GM12878 (cell line): ENCODE data around the gene CAVIN2. TPM values are rescaled to one million over a fixed set of nuclear protein-coding genes. Genes with fewer than 3 reads are reported as not detected.

ENCODE experiments used
- ATAC-seq: fragments of 200-7000 bp; cut with Tn5 transposase; 3 replicates; pipeline ENCODE4 v1.9.1; 2020; ENCODE audit warnings: mild to moderate bottlenecking, moderate library complexity
- BruUV-seq: library from RNA; stranded (reverse); fragments of 400-500 nt; replicated peaks from 2 replicates; lab custom pipeline; 2021; lab: Mats Ljungman, UMichigan
- CTCF ChIA-PET: fragments of 300-600 bp; sonication (Branson Sonifier 250); formaldehyde crosslinking; extraction: SDS; loops from one replicate; lab custom pipeline; 2021; ENCODE audit warnings: inconsistent platforms; lab: Yijun Ruan, JAX
- POLR2A ChIA-PET: fragments of 350-600 bp; formaldehyde crosslinking; extraction: SDS; loops from one replicate; lab custom pipeline; 2021; ENCODE audit warnings: inconsistent platforms; lab: Charles Lee
- RAD21 ChIA-PET: fragments of 300-600 bp; sonication (Branson Sonifier 250); formaldehyde crosslinking; loops from one replicate; lab custom pipeline; 2023; ENCODE audit warnings: antibody characterized with exemption; ENCODE audit not compliant: unreplicated experiment; lab: Charles Lee
- SMC1A ChIA-PET: fragments of 300-600 bp; sonication (Branson Sonifier 250); formaldehyde crosslinking; loops from one replicate; lab custom pipeline; 2023; ENCODE audit not compliant: unreplicated experiment, uncharacterized antibody; lab: Charles Lee
- DNase-seq: peaks from one replicate; pipeline ENCODE4 v3.0.0-alpha.2; 2011; ENCODE audit warnings: low read depth, low spot score
- FAIRE-seq: peaks from 3 replicates; lab custom pipeline; 2011; peaks lifted over from hg19 to GRCh38; lab: Jason Lieb, UNC
- H2AFZ ChIP-seq: 2 replicates; pipeline ENCODE4 v1.6.0; 2011; ENCODE audit warnings: low read depth, low read length, control low read depth; ENCODE audit not compliant: control insufficient read depth
- H3K27ac ChIP-seq: 2 replicates; pipeline ENCODE4 v1.5.1; 2011; ENCODE audit warnings: control low read depth; ENCODE audit not compliant: control insufficient read depth, insufficient read depth
- H3K27me3 ChIP-seq, 2 experiments: replicated peaks in 1 of 2; 2 replicates each; pipeline versions ENCODE4 v1.6.0 to v1.6.1; 2011; ENCODE audit warnings: low read length in 1 of 2; ENCODE audit not compliant: control insufficient read depth in 2 of 2, insufficient read depth in 2 of 2
- H3K36me3 ChIP-seq, 2 experiments: 2 replicates each; pipeline ENCODE4 v1.5.1; 2011; ENCODE audit warnings: low read length in 1 of 2; ENCODE audit not compliant: control insufficient read depth in 2 of 2, insufficient read depth in 2 of 2
- H3K4me1 ChIP-seq: 2 replicates; pipeline ENCODE4 v1.6.1; 2011; ENCODE audit warnings: mild to moderate bottlenecking, low read length, moderate library complexity, mixed read lengths; ENCODE audit not compliant: control insufficient read depth, insufficient read depth
- H3K4me2 ChIP-seq: 2 replicates; pipeline ENCODE4 v1.6.0; 2011; ENCODE audit warnings: control low read depth; ENCODE audit not compliant: control insufficient read depth, insufficient read depth
- H3K4me3 ChIP-seq: fragments of 200-600 bp; sonication (generic); 2 replicates; pipeline ENCODE4 v1.5.1; 2016
- H3K79me2 ChIP-seq: 2 replicates; pipeline ENCODE4 v1.6.0; 2011; ENCODE audit warnings: low read length; ENCODE audit not compliant: control insufficient read depth, insufficient read depth
- H3K9ac ChIP-seq: 2 replicates; pipeline ENCODE4 v1.8.0; 2011; ENCODE audit warnings: low read length, control low read depth, mixed read lengths; ENCODE audit not compliant: control insufficient read depth, insufficient read depth
- H3K9me3 ChIP-seq: replicated peaks from 3 replicates; pipeline ENCODE4 v1.5.1; 2011; ENCODE audit warnings: mild to moderate bottlenecking, low read length; ENCODE audit not compliant: control insufficient read depth, insufficient read depth
- H4K20me1 ChIP-seq: 2 replicates; pipeline ENCODE4 v1.6.0; 2011; ENCODE audit not compliant: control insufficient read depth, insufficient read depth
- BACH1 ChIP-seq: fragments of 450-650 bp; IDR thresholded peaks from 2 replicates; pipeline ENCODE4 v1.6.1; 2017; ENCODE audit warnings: mild to moderate bottlenecking, borderline replicate concordance
- CHD2 ChIP-seq: IDR thresholded peaks from 2 replicates; pipeline ENCODE4 v1.6.1; 2011; ENCODE audit warnings: low read depth, low read length, improper control_type of control experiment, borderline replicate concordance
- CREM ChIP-seq: IDR thresholded peaks from 2 replicates; pipeline ENCODE4 v1.6.1; 2014; ENCODE audit warnings: antibody characterized with exemption, low read depth
- MYC ChIP-seq: IDR thresholded peaks from 2 replicates; pipeline ENCODE4 v1.6.1; 2011; ENCODE audit warnings: mild to moderate bottlenecking, low read length, moderate library complexity, inconsistent platforms; ENCODE audit not compliant: insufficient read depth, insufficient replicate concordance, insufficient read length, severe bottlenecking
- NFIC ChIP-seq: IDR thresholded peaks from 2 replicates; pipeline ENCODE4 v1.6.1; 2012; ENCODE audit warnings: low read depth, mild to moderate bottlenecking, inconsistent platforms, low read length, moderate library complexity
- NR2C2 ChIP-seq: IDR thresholded peaks from 2 replicates; pipeline ENCODE4 v1.6.1; 2011; ENCODE audit warnings: borderline replicate concordance, low read depth; ENCODE audit not compliant: control insufficient read depth, insufficient read length
- NR2F1 ChIP-seq: fragments of 450-650 bp; conservative IDR thresholded peaks from 2 replicates; pipeline ENCODE4 v1.6.1; 2017; ENCODE audit warnings: mild to moderate bottlenecking
- PAX5 ChIP-seq: IDR thresholded peaks from 2 replicates; pipeline ENCODE4 v1.6.1; 2011; ENCODE audit warnings: low read depth, low read length, borderline replicate concordance
- PAX8 ChIP-seq: fragments of 450-650 bp; IDR thresholded peaks from 2 replicates; pipeline ENCODE4 v1.6.1; 2017; ENCODE audit warnings: mild to moderate bottlenecking, moderate library complexity
- PML ChIP-seq: IDR thresholded peaks from 2 replicates; pipeline ENCODE4 v1.6.1; 2012; ENCODE audit warnings: low read length, inconsistent platforms
- SMC3 ChIP-seq: IDR thresholded peaks from 2 replicates; pipeline ENCODE4 v1.6.1; 2011; ENCODE audit warnings: low read length, improper control_type of control experiment, borderline replicate concordance
- ZBED1 ChIP-seq: IDR thresholded peaks from 2 replicates; pipeline ENCODE4 v1.6.1; 2016; ENCODE audit warnings: borderline replicate concordance
- ZNF622 ChIP-seq: fragments of 450-650 bp; IDR thresholded peaks from 2 replicates; pipeline ENCODE4 v1.6.1; 2017; ENCODE audit warnings: mild to moderate bottlenecking, inconsistent platforms
- ZZZ3 ChIP-seq: IDR thresholded peaks from 2 replicates; pipeline ENCODE4 v1.6.1; 2011; ENCODE audit warnings: low read depth; ENCODE audit not compliant: control insufficient read depth, insufficient read length
- WGBS: methylation state at CpG from one replicate; pipeline ENCODE4 v1.1.6; 2016; ENCODE audit warnings: low lambda C conversion rate; ENCODE audit not compliant: insufficient replicate concordance, insufficient coverage; ENCODE audit errors: missing lambda C conversion rate; 5-methylcytosine and 5-hydroxymethylcytosine counted together
- in situ Hi-C: fragments of 300-500 bp; cut with MboI; formaldehyde crosslinking; loops from 9 replicates; pipeline ENCODE4 v1.14.3; 2018; ENCODE audit warnings: mixed read lengths
- intact Hi-C: fragments of 100-400 bp; cut with micrococcal nuclease; formaldehyde crosslinking; loops from one replicate; pipeline ENCODE4 v1.14.2; 2022; ENCODE audit not compliant: unreplicated experiment
- polyA plus RNA-seq, 11 experiments: library from polyadenylated mRNA; depleted of rRNA in 4 of 11; unstranded in 6 of 11; stranded (reverse) in 5 of 11; fragments of >200 nt; fragmentation: Nextera tagmentation in 4 of 11; fragmentation: Illumina TruSeq in 1 of 11; extraction: Ambion mirVana in 4 of 11; extraction: Trizol in 1 of 11; gene quantifications; 1 replicate in 1 of 11; 2 replicates in 10 of 11; pipeline versions ENCODE4 v1.2.1 to v1.2.3, GENCODE V29; 2011 to 2016; ENCODE audit warnings: inconsistent platforms in 2 of 11, missing spikeins in 2 of 11, low read depth in 1 of 11
- total RNA-seq, 4 experiments: library from RNA; depleted of rRNA in 3 of 4; stranded (reverse); fragments of >200 nt in 3 of 4; fragmentation: Illumina TruSeq in 1 of 4; extraction: Trizol in 1 of 4; gene quantifications; 2 replicates each; pipeline versions ENCODE4 v1.2.1 to v1.2.3, GENCODE V29; 2013 to 2021
- TF ChIP-seq, protein P1 (sequence below): fragments of 450-650 bp; IDR thresholded peaks from 2 replicates; pipeline ENCODE4 v1.6.1; 2016; ENCODE audit warnings: mild to moderate bottlenecking, moderate library complexity, borderline replicate concordance

Gene CAVIN2
- total and polyA plus RNA-seq, 10 of the 15 experiments (the other 5 are each of a cell fraction or from before 2014, with no cell fraction given) = not detected

GRCh38 chr2:191860760-191861466 is 14.0 kb upstream of the CAVIN2 start:
- H3K4me3 ChIP-seq = no peak overlapping the region
- in situ Hi-C loops = no loop called here
- ATAC-seq (no peak), FAIRE-seq (no peak), DNase-seq (no peak)
- no peaks in the 10 kb centered on the region for H3K79me2 ChIP-seq
- H3K9me3 ChIP-seq = no peaks in the 10 kb centered on the region
- H3K4me1 ChIP-seq = no peaks in the 10 kb centered on the region
- RAD21 ChIA-PET = interaction anchor here (0.6 to 2.0 kb wide), 5 partner anchors 10 to 666 kb away, joined by 3 to 16 read pairs (median 3); no protein-coding TSS in a partner anchor
- H3K27ac ChIP-seq = no peak overlapping the region
- no peaks in the 10 kb centered on the region for H3K36me3 ChIP-seq
- SMC1A ChIA-PET = interaction anchor here (1.1 to 1.9 kb wide), 7 partner anchors 8 to 301 kb away, joined by 3 to 13 read pairs (median 4); no protein-coding TSS in a partner anchor
- no peaks in the 10 kb centered on the region for H4K20me1 ChIP-seq
- CTCF ChIA-PET = interaction anchor here (0.6 to 2.6 kb wide), 6 partner anchors 11 to 306 kb away, joined by 3 to 18 read pairs (median 4); partner anchors contain the start of gene CAVIN2
- H3K4me2 ChIP-seq = no peak overlapping the region
- 23% methylated on average over 1 of the region's 1 CpG for WGBS
- H3K27me3 ChIP-seq = peaks cover 0 to 4% of the 10 kb centered on the region in 2 experiments; a peak in 2 of 4 replicates
- no peak overlapping the region for H3K9ac ChIP-seq
- POLR2A ChIA-PET = interaction anchor here (0.5 kb wide), 1 partner anchor 185 kb away, joined by 3 read pairs; no protein-coding TSS in a partner anchor
- TF ChIP-seq MYC (no peak), ZBED1 (no peak), PAX8 (no peak), PML (no peak), NFIC (no peak), NR2C2 (no peak), ZNF622 (no peak), ZZZ3 (no peak), PAX5 (no peak), CHD2 (no peak), SMC3 (no peak), NR2F1 (no peak), BACH1 (no peak), CREM (no peak)
- TF ChIP-seq, protein P1, sequence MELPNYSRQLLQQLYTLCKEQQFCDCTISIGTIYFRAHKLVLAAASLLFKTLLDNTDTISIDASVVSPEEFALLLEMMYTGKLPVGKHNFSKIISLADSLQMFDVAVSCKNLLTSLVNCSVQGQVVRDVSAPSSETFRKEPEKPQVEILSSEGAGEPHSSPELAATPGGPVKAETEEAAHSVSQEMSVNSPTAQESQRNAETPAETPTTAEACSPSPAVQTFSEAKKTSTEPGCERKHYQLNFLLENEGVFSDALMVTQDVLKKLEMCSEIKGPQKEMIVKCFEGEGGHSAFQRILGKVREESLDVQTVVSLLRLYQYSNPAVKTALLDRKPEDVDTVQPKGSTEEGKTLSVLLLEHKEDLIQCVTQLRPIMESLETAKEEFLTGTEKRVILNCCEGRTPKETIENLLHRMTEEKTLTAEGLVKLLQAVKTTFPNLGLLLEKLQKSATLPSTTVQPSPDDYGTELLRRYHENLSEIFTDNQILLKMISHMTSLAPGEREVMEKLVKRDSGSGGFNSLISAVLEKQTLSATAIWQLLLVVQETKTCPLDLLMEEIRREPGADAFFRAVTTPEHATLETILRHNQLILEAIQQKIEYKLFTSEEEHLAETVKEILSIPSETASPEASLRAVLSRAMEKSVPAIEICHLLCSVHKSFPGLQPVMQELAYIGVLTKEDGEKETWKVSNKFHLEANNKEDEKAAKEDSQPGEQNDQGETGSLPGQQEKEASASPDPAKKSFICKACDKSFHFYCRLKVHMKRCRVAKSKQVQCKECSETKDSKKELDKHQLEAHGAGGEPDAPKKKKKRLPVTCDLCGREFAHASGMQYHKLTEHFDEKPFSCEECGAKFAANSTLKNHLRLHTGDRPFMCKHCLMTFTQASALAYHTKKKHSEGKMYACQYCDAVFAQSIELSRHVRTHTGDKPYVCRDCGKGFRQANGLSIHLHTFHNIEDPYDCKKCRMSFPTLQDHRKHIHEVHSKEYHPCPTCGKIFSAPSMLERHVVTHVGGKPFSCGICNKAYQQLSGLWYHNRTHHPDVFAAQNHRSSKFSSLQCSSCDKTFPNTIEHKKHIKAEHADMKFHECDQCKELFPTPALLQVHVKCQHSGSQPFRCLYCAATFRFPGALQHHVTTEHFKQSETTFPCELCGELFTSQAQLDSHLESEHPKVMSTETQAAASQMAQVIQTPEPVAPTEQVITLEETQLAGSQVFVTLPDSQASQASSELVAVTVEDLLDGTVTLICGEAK = no peak
- intact Hi-C loops = no loop called here
- no peak overlapping the region for H2AFZ ChIP-seq
- no TSS peak for BruUV-seq
